H1 (cell line): ENCODE data around the gene AGBL1.

Experiments used
- CHD1 ChIP-seq: IDR thresholded peaks from 2 replicates; pipeline ENCODE4 v1.6.1; 2012; ENCODE audit warnings: low read depth, low read length, improper control_type of control experiment
- JUND ChIP-seq: IDR thresholded peaks from 2 replicates; pipeline ENCODE4 v1.6.1; 2011; ENCODE audit warnings: mild to moderate bottlenecking, improper control_type of control experiment, low read length
- POLR2A ChIP-seq, 2 experiments: IDR thresholded peaks; 1 replicate in 1 of 2; 2 replicates in 1 of 2; pipeline ENCODE4 v1.6.1; 2011; ENCODE audit warnings: low read depth in 2 of 2, low read length in 2 of 2, mild to moderate bottlenecking in 2 of 2; ENCODE audit errors: control extremely low read depth in 1 of 2
- RAD21 ChIP-seq, 2 experiments: IDR thresholded peaks in 1 of 2; conservative IDR thresholded peaks in 1 of 2; 2 replicates each; pipeline ENCODE4 v1.6.1; 2011; ENCODE audit warnings: low read depth in 2 of 2, low read length in 2 of 2, improper control_type of control experiment in 1 of 2, inconsistent platforms in 1 of 2, mild to moderate bottlenecking in 1 of 2, moderate library complexity in 1 of 2
- RNF2 ChIP-seq: fragments of 200-900, 300-1000 bp; sonication (generic); IDR thresholded peaks from 2 replicates; pipeline ENCODE4 v1.7.1; 2016; ENCODE audit warnings: borderline replicate concordance, low read depth, mild to moderate bottlenecking, antibody characterized with exemption, low read length; ENCODE audit not compliant: poor library complexity, severe bottlenecking; ENCODE audit errors: missing control alignments
- ZNF274 ChIP-seq: IDR thresholded peaks from 2 replicates; pipeline ENCODE4 v1.7.0; 2012; ENCODE audit warnings: low read length, borderline replicate concordance; ENCODE audit errors: extremely low read depth
- TF ChIP-seq, protein P1 (sequence below), 3 experiments: IDR thresholded peaks; 1 replicate in 2 of 3; 2 replicates in 1 of 3; pipeline versions ENCODE4 v1.5.1 to v1.6.1; 2011; ENCODE audit warnings: low read length in 3 of 3, mild to moderate bottlenecking in 3 of 3, inconsistent platforms in 2 of 3, low read depth in 1 of 3, moderate library complexity in 1 of 3; ENCODE audit not compliant: insufficient read depth in 1 of 3; ENCODE audit errors: control extremely low read depth in 1 of 3
- TF ChIP-seq, protein P2 (sequence below): IDR thresholded peaks from 2 replicates; pipeline ENCODE4 v1.6.1; 2012; ENCODE audit warnings: low read length, inconsistent platforms
- TF ChIP-seq, protein P3 (sequence below): IDR thresholded peaks from 2 replicates; pipeline ENCODE4 v1.6.1; 2011; ENCODE audit warnings: low read length, improper control_type of control experiment

DNA sequence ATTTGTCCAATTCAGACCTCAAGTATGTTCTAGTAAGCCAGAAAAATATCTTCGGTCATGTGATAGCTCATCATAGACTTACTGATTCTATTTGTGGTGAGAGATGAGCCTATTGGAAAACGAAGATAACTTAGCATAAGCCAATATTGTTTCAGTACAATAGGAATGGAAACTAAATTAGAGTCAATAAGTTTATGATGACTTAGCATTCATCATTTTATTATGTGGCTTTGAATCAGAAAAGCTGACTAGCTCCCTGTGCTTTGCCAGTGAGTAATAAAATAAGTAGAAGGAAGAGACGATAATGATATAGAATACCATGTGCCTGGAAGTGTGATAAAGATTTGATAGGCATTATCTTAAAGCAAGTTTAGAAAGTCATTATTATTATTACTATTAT is 605.6 kb downstream of the AGBL1 start:
- TF ChIP-seq JUND, result no peak
- TF ChIP-seq, protein P1, sequence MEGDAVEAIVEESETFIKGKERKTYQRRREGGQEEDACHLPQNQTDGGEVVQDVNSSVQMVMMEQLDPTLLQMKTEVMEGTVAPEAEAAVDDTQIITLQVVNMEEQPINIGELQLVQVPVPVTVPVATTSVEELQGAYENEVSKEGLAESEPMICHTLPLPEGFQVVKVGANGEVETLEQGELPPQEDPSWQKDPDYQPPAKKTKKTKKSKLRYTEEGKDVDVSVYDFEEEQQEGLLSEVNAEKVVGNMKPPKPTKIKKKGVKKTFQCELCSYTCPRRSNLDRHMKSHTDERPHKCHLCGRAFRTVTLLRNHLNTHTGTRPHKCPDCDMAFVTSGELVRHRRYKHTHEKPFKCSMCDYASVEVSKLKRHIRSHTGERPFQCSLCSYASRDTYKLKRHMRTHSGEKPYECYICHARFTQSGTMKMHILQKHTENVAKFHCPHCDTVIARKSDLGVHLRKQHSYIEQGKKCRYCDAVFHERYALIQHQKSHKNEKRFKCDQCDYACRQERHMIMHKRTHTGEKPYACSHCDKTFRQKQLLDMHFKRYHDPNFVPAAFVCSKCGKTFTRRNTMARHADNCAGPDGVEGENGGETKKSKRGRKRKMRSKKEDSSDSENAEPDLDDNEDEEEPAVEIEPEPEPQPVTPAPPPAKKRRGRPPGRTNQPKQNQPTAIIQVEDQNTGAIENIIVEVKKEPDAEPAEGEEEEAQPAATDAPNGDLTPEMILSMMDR (IDR thresholded peaks at IDR 0.05; ENCODE audit: control extremely low read depth in 1 of 3, insufficient read depth in 1 of 3, low read depth in 1 of 3, low read length in 3 of 3), result no peak
- TF ChIP-seq CHD1, result no peak
- no peak for TF ChIP-seq ZNF274
- TF ChIP-seq RNF2, result no peak
- TF ChIP-seq, protein P2, sequence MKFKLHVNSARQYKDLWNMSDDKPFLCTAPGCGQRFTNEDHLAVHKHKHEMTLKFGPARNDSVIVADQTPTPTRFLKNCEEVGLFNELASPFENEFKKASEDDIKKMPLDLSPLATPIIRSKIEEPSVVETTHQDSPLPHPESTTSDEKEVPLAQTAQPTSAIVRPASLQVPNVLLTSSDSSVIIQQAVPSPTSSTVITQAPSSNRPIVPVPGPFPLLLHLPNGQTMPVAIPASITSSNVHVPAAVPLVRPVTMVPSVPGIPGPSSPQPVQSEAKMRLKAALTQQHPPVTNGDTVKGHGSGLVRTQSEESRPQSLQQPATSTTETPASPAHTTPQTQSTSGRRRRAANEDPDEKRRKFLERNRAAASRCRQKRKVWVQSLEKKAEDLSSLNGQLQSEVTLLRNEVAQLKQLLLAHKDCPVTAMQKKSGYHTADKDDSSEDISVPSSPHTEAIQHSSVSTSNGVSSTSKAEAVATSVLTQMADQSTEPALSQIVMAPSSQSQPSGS, result no peak
- TF ChIP-seq, protein P3, sequence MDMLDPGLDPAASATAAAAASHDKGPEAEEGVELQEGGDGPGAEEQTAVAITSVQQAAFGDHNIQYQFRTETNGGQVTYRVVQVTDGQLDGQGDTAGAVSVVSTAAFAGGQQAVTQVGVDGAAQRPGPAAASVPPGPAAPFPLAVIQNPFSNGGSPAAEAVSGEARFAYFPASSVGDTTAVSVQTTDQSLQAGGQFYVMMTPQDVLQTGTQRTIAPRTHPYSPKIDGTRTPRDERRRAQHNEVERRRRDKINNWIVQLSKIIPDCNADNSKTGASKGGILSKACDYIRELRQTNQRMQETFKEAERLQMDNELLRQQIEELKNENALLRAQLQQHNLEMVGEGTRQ, result no peak
- no peak for TF ChIP-seq POLR2A (IDR thresholded peaks at IDR 0.05; ENCODE audit: control extremely low read depth in 1 of 2, low read depth in 2 of 2, low read length in 2 of 2)
- TF ChIP-seq RAD21 (IDR thresholded peaks at IDR 0.05 in 1 of 2, conservative IDR thresholded peaks at IDR 0.05 in 1 of 2; ENCODE audit: low read depth in 2 of 2, low read length in 2 of 2), result no peak
